HuH-7.5 (cell line): ENCODE results near the gene SCRT2.
A peak's percentile ranks its signal among the peaks of the same experiment; 100 is the strongest.
"Not testable (repeated sequence)": the region's sequence is repeated elsewhere in the genome, so short reads cannot be mapped to it uniquely, and the experiment has no call there.

Experiments used
- DNase-seq: peaks from one replicate; pipeline ENCODE4 v3.0.0; 2011; ENCODE audit warnings: low spot score

Gene SCRT2

DNA sequence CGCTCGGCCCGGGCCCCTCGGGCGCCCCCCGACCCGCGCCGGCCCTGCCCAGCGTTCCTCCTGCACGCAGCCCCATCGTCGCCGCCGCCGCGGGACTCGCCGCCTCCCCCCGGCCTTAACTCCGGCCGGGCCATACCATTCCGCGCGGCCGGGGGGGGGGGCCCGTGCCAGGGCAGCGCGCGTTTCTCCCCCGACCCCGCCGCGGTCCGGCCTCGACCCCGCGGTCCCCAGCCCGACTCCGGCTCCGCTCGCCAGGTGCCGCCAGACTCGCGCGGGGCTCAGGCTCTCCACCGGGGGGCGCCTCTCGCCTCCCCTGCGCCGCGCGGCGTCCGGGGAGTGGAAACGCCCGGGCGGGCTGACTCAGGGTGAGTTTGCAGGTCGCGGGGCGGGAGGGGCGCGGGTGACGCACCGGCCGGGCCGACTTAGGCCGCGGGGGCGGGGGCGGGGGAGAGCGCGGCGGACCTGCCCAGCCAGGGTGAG lies 22.5 kb downstream of the SCRT2 start, which contains the start of gene SRXN1:
Gene SRXN1 (minus strand): TSS at position 91 of the 480 bp plus-strand sequence. CDS start 15 bp downstream, at position 76.
- DNase-seq: peak; percentile 94

DNA sequence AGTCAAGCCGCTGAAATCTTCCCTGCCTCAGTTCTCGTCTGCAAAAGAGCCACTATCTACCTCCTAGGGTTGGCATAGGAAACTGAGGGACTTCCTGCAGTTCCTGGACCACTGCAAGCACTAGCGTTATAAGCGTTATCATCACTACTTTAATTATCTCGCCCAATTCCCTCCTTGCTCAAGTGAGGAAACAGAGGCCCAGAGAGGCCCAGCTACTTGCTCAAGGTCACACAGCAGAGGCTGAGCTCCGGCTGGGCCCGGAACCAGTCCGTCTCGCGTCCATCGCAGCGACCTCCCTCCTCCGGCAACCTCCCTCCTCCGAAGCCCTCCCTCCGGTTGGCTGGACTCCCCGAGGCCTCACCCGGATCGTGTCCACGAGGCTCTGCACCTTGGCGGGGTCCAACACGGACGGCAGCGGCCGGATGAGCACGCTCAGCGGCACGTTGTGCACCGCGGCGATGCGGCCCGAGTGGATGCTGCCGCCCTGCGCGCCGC lies 22.9 kb downstream of the SCRT2 start:
- no peak for DNase-seq

DNA sequence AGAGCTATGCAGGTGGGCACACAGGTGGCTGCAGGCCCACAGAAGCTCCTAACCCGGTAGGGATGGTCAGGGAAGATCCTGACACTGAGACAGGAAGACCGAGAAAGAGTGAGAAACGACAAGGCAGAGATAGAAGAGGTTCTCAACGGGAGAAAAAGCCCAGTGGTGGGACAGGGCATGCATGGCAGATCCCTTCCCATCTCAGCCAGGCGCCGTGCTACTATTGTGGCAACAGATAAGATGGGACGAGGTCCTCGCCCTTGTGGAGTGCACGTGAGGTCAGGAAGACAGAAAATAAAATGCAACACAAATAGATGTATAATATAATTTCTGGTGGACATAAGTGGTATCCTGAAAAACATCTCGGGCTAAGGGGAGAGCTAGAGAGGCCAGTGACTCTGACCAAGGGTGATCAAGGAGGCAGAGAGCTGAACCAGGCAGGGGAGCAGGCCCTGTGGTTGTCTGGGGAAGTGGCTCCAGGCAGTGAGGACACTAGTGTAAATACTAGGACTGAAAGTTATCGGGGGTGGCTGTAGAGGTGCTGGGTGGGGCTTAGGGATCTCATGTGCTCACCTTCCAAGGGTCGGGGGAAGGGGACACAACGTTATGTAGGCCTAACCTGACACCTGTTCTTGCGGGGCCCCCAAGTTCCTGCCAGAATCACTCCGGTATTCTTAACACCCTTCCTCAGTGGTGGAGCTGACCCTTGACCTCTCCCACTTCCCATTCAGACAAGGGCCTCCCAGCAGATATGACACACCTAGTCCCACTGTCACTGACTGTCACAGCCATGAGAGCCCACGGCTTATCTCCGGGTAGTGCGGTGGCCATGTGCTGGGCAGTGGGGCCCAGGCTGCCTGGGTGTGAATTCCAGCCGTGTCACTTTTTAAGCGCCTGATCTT lies 23.6 kb downstream of the SCRT2 start:
- DNase-seq: no peak

DNA sequence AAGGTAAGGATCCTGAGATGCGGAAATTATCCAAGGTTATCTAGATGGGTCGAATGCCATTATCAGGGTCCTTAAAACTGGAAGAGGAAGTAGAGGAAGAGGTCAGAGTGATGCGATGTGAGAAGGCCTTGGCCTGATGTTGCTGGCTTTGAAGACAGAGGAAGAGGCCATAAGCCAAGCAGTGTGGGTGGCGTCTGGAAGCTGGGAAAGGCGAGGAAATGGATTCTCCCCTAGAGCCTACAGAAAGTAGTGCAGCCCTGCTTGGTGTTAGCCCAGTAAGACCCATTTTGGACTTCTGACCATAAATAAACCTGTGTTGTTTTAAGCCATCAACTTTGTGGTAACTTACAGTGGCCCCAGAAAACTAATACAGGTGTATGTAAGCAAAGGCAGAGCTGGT lies 24.6 kb downstream of the SCRT2 start:
- DNase-seq: no peak

DNA sequence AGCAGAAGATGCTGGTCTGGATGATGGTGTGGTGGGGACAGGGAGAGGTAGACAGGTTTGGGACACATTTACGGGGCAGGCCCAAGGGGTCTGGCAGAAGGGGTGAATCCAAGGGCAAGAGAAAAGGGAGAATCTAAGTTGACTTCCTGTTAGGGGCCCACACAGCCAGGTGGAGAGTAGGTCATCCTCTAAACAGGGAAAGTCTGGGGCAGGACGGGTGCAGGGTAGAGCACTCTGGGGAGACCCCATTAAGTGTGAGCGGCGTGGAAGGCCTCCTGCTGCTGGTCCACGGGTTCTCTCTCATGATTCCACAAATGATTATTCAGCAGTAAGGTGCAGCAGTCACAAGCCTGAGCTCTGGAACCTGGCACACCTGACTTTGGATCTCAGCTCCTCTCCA lies 25.3 kb downstream of the SCRT2 start:
- no peak for DNase-seq

DNA sequence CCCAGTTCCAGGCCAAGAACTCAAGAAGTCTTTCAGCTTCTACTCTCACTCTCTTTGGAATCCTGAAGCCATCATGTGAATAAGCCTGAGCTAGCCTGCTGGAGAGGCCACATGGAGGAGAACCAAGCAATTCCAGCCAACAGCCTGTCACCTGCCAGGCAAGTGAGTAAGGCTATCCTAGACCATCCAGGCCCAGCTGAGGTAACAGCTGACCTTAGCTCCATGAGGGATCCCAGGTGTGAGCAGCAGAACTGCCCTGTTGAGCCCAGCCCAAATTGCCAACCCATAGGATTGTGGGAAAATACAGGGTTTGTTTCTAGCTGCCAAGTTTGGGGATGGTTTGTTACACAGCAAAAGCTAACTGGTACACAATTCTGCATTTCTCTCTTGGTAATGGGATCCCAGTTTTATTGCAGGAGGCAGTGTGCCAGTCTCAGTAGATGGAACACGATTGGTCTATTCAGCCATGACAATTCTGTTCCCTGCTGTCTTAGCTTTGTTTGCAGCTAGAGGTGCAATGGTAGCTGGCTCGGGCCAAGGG lies 28.1 kb downstream of the SCRT2 start:
- no peak for DNase-seq

DNA sequence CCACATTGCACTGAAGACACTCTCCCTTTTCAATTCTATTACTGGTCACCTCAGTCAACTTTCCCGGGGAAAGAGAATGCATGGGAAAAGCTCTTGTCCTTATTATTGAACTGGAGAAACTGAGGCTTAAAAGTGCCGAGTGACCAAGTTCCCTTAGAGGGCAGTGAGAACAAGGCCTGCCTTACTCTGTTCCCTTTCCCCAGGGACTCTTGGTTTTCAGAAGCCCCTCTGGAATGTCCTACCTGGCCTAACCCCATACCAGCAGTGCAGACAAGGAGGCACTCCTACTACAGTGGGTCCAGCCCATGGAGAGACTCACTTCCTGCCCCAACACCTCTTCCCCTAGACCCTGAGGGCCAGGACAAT lies 28.8 kb downstream of the SCRT2 start:
- no peak for DNase-seq

DNA sequence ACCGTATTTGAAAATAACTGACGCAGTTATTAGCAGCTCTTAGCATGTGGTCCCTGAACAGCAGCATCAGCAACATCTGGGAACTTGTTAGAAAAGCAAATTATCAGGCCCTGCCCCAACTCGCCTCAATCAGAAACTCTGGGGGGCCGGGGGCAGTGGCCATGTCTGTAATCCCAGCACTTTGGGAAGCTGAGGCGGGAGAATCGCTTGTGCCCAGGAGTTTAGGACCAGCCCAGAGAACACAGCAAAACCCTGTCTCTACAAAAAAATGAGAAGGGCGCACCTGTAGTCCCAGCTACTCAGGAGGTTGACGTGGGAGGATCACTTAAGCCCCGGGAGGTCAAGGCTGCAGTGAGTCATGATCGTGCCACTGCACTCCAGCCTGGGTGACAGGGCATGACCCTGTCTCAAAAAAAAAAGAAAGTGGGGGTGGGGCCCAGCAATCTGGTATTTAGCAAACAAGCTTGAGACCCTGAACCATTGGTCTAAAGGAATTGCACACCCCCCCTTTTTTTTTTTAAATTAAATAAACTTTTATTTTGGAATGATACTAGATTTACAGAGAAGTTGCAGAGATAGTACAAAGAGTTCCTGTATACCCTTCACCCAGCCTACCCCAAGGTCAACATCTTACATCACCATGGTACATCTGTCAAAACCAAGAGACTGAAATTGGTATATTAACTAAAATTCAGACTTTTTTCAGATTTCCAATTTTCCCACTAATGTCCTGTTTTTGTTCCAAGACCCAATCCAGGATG lies 29.3 kb downstream of the SCRT2 start:
- no peak for DNase-seq

DNA sequence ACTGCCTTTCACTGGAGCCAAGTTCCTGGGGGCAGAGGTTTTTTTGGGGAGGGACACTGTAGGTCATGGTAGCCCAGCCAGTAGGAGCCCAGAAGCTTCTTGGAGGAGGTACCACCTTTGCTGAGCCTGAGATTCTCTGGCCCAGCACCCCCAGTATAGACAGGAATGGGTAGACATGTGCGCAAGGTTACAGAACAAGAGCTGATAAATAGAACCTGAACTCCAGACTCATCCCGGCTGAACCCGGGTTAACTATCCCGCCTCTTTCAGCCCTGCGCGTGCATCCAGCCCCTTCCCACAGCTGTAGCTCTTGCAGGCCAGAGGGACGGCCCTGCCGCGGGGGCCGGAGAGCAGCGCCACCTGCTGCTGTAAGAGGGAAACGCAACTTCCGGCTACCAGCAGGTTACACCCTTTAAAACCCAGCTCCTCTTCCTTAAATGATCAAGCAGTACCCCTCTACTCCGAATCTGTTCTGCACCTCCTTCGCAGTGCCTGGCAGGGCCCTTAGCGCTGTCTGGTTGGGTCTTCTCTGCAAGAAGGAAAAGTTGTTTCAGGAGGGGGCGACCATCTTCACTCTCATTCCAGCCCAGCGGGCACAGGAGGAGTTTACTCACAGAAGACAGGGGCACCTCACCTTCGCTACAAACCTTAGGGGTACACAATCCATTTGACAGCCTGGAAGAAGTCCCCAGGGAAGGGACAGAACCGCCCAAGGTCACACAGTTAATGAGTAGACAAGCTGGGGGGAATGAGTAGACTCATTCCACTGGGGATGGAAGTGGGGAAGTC lies 30.1 kb downstream of the SCRT2 start:
- DNase-seq: peak; percentile 96

DNA sequence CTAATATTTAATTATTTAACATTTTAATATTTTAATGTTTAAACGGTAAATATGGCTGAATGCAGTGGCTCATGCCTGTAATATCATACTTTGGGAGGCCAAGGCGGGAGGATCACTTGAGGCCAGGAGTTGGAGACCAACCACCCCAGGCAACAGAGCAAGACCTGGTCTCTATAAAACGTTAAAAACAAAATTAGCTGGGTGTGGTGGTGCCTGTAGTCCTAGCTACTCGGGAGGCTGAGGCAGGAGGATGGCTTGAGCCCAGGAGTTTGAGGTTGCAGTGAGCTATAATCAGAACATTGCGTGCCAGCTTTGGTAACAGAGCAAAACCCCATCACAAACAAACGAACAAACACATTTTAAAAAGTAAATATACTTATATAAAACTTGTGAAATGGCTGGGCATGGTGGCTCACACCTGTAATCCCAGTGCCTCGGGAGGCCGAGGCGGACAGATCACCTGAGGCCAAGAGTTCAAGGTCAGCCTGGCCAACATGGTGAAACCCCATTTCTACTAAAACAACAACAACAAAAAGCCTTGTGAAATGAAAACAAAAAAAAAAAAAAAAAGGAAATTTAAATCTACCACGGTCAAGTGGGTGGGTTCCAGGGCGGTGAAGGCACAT lies 30.8 kb downstream of the SCRT2 start:
- DNase-seq: no peak

DNA sequence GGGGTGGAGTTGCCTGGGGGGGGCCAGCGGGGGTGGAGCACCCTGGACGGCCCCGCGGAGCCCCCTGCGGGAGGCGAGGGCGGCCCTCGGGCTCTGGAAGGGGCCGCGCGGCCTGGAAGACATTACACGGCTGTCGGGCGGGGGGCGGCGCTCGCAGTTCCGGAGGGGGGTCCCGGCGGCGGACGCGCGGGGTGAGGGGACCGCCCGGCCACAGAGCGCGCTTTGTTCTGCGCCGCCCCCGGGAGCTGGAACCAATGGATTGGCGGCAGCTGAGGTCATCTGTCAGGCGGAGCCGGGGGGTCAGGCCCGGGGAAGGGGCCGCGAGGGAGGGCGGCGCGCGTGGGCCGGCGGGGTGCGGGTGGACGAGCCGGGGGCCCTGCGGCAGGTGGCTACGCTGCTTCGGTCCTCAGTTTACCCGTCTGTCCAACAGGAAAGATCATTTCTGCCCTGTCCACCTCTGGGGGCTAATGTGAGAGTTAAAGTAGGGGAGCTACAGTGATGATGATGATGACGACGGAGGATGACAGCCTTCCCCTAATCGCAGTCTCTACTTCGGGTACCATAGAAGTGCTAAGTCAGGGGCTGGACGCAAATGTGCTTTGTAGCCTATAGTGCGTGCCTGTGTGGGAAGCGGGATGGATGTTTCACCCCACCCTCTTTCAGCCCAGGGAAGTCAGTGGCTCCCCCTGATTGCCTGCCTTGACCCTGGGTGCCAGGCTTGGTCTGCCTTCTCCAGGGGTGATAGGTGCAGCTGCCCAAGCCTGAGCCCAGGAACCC lies 33.0 kb downstream of the SCRT2 start:
- no peak for DNase-seq

DNA sequence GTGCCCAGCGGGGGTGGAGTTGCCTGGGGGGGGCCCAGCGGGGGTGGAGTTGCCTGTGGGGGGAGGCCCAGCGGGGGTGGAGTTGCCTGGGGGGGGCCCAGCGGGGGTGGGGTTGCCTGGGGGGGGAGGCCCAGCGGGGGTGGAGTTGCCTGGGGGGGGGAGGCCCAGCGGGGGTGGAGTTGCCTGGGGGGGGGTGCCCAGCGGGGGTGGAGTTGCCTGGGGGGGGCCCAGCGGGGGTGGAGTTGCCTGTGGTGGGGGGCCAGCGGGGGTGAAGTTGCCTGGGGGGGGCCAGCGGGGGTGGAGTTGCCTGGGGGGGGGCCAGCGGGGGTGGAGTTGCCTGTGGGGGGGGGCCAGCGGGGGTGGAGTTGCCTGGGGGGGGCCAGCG lies 33.6 kb downstream of the SCRT2 start:
- DNase-seq: not testable (repeated sequence)

DNA sequence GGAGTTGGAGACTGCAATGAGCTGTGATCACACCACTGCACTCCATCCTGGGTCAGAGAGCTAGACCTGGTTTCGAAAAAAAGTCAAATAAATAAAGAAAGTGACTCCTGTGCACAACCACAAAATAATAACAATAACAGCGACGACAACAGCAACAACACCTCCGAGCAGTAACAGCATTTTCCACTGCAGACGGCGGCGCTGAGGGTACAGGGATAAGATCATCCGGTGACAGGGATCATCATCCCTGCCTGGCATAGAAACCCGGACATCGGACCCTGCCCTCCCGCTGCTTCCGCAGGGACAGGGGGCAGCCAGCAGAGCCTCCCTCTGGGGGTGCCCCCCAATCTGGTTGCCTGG lies 34.1 kb downstream of the SCRT2 start:
- peak; percentile 87 for DNase-seq

DNA sequence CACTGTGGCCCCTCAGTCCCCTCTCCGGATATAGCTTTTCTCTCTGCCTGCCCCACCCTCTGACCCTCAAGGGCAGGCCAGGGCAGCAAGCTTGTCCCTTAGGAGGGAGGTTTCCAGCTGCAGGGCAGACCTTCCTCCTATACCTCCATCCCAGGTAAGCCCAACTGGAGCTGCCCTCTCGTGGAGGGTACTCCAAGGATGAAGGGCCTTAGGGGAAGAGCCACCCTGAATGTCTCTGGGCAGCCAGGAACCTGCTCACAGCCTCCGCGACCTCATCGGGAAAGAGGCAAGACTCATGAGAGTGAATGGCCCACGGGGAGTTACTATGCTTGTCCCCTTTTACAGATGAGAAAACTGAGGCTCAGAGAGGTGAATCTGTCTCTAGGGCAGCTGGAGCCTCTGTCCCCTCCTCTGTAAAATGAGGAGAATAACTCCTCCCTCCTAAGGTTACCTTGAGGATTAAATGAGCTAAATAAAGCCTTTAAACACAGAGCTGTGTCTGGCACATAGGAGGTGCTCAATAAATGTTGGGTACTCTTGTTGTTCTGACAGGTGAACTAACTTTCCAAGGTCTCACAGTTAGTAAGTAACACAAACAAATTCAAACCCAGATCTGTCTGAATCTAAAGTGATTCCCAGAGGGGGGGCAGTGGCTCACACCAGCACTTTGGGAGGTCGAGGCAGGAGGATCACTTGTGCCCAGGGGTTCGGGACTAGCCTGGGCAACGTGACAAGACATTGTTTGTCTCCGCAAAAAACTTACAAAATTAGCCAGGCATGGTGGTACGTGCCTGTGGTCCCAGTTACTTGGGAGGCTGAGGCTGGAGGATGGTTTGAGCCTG lies 34.7 kb downstream of the SCRT2 start:
- no peak for DNase-seq

DNA sequence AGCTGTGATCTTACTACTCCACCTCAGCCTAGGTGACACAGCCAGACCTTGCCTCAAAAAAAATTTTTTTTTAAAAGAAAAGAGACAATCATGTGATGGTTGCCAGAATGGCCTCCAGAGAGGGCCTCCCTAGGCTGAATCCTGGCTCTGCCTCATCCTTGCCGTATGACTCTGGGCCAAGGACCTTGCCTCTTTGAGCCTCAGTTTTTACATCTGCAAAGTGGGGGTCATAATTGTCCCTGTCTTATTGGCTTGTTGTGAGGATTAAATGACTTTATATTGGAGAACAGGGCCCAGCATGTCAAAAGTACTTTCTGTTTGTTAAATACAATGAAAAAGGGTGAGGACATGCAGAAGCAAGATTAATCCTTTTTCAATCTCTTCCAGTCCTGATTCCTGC lies 37.0 kb downstream of the SCRT2 start:
- DNase-seq: no peak

DNA sequence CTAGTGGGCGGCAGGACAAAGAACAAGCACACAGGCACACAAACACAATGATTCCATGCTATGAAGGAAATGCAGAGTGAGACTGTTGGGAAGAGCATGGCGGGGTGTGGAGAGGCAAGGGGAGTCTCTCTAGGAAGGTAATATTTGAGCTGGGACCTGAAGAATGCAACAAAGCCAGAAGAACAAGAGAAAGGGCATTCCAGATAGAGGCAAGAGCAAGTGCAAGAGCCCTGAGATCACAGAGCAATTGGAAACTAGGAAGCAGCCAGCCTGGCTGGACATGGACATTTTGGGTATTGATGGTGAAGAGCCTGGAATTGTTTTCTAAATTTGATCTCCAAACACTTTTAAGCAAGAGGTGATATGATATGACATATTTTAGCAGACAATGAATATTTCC lies 38.0 kb downstream of the SCRT2 start:
- no peak for DNase-seq

DNA sequence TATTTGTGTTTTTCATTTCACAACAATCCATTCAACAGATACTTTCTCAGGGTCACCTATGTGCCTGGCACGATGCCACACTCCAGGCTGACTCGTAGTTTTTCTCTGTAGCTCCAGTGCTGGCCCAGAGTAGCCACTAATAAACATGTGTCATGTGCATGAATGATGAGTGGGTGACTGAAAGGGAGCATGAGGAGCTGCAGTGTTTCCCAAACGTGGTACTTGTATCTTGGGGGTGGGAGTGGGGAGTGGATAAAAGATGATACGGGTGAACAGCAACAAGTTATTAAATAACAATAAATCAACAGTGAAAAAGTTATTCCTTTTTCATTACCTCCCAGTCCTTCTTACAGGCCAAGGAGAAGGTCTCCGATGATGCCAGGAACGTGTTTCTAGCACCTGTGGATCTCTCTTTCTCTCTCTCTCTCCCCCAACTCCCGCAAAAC lies 39.7 kb downstream of the SCRT2 start:
- no peak for DNase-seq

DNA sequence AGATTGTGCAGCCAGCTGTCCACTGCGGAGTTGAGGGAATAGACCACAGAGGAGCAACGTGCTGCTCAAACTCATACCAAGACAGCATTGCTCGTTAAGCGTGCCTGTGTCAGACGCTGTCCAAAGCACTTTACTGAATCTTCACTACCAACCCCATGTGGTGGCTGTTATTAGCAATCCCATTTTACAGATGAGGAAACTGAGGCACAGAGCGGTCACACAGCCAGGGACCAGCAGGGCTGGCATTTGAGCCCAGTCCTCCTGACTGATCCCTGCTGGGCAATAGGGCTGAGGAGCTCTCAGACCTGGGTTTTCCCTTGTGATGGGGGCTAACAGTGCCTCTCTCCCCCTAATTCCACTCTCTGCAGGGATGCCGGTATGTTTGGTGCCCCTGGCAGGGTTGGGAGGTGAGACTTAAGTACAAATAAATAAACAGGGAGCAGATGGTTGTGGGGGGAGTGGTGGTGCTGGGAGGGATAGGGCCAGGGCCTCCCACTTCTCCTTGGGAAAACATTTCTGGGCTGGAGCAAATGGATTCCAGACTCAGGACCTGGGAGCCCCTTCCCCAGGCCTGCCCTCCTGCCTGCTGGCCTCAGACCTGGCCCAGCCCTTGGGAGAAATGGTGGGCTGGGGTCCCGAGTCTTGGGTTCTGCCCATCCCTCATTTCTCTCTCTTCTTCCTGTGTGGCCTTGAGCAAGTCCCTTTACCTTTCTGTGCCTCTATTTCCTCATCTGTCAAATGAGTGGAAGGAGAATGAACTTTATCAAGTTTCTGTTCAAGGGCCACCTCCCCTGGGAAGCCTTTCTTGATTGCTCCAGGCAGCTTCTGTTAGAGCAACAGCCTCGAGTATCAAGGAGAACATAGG lies 40.3 kb downstream of the SCRT2 start:
- no peak for DNase-seq
